T-cell (primary cell): ENCODE measurements around the gene BBS12. TPM values are rescaled to one million over a fixed set of nuclear protein-coding genes. Genes with fewer than 3 reads are reported as not detected.

Experiments used
- ATAC-seq, 4 experiments: fragments of 200-7000 bp in 3 of 4; fragments of 150-1000 bp in 1 of 4; cut with Tn5 transposase; replicated peaks in 1 of 4; 1 replicate in 3 of 4; 2 replicates in 1 of 4; pipeline ENCODE4 v1.10.0; 2021; ENCODE audit warnings: moderate library complexity in 3 of 4, mild to moderate bottlenecking in 2 of 4, moderate number of reproducible peaks in 1 of 4
- CTCF ChIA-PET, 2 donors: fragments of 300-600 bp; sonication (Branson Sonifier 250); formaldehyde crosslinking; loops; one replicate each; lab custom pipeline; 2022; ENCODE audit warnings: antibody characterized with exemption in 2 of 2; lab: Charles Lee
- POLR2A ChIA-PET, 2 donors: fragments of 300-600 bp; sonication (Branson Sonifier 250); formaldehyde crosslinking; loops; one replicate each; lab custom pipeline; 2022; ENCODE audit warnings: antibody characterized with exemption in 2 of 2; lab: Charles Lee
- DNase-seq, 35 experiments: peaks; one replicate each; pipeline versions ENCODE4 v3.0.0 to v3.0.0-alpha.2; 2013 to 2023
- H3K27ac ChIP-seq: one replicate; pipeline ENCODE4 v1.5.1; 2013; ENCODE audit warnings: low read length
- H3K27me3 ChIP-seq, 2 experiments: replicated peaks in 1 of 2; 1 replicate in 1 of 2; 2 replicates in 1 of 2; pipeline versions ENCODE4 v1.6.1 to v1.7.0; 2013; ENCODE audit warnings: low read length in 1 of 2, mixed read lengths in 1 of 2; ENCODE audit not compliant: control insufficient read depth in 2 of 2, insufficient read depth in 2 of 2; ENCODE audit errors: extremely low read depth in 1 of 2
- H3K36me3 ChIP-seq, 2 donors: 1 replicate in 1 of 2; 2 replicates in 1 of 2; pipeline versions ENCODE4 v1.6.1 to v1.7.0; 2013; ENCODE audit warnings: low read length in 1 of 2; ENCODE audit not compliant: control insufficient read depth in 2 of 2, insufficient read depth in 1 of 2; ENCODE audit errors: extremely low read depth in 1 of 2
- H3K4me1 ChIP-seq, 2 experiments: 1 replicate in 1 of 2; 2 replicates in 1 of 2; pipeline versions ENCODE4 v1.6.1 to v1.7.0; 2013; ENCODE audit warnings: low read length in 2 of 2, mixed read lengths in 1 of 2; ENCODE audit not compliant: insufficient read depth in 2 of 2, control insufficient read depth in 1 of 2; ENCODE audit errors: extremely low read depth in 1 of 2
- H3K4me3 ChIP-seq, 2 donors: 1 replicate in 1 of 2; 2 replicates in 1 of 2; pipeline versions ENCODE4 v1.5.1 to v1.7.0; 2013; ENCODE audit warnings: mild to moderate bottlenecking in 2 of 2, low read length in 1 of 2, moderate library complexity in 1 of 2; ENCODE audit not compliant: control insufficient read depth in 1 of 2; ENCODE audit errors: extremely low read depth in 1 of 2
- H3K9me3 ChIP-seq: 2 replicates; pipeline ENCODE4 v1.7.0; 2013
- H3K27ac Mint-ChIP-seq, 2 donors: one replicate each; pipeline ENCODE4 v1.8.0; 2020 to 2021; ENCODE audit warnings: mild to moderate bottlenecking in 2 of 2, mixed read lengths in 2 of 2
- H3K27me3 Mint-ChIP-seq, 2 donors: one replicate each; pipeline ENCODE4 v1.8.0; 2021 to 2022; ENCODE audit warnings: mixed read lengths in 2 of 2
- H3K36me3 Mint-ChIP-seq: one replicate; pipeline ENCODE4 v1.8.0; 2021; ENCODE audit warnings: mixed read lengths
- H3K4me1 Mint-ChIP-seq, 3 donors: one replicate each; pipeline ENCODE4 v1.8.0; 2020 to 2022; ENCODE audit warnings: mixed read lengths in 3 of 3, mild to moderate bottlenecking in 1 of 3
- H3K4me3 Mint-ChIP-seq, 3 donors: one replicate each; pipeline ENCODE4 v1.8.0; 2020 to 2022; ENCODE audit warnings: mild to moderate bottlenecking in 3 of 3, mixed read lengths in 3 of 3, moderate library complexity in 3 of 3
- H3K9me3 Mint-ChIP-seq, 3 donors: one replicate each; pipeline ENCODE4 v1.8.0; 2020 to 2022; ENCODE audit warnings: mixed read lengths in 3 of 3
- WGBS: methylation state at CpG from one replicate; pipeline ENCODE4 v1.1.5; 2013; ENCODE audit warnings: missing lambda C conversion rate; ENCODE audit not compliant: insufficient coverage; 5-methylcytosine and 5-hydroxymethylcytosine counted together
- total RNA-seq, 35 experiments: library from RNA in 6 of 35; stranded (reverse) in 6 of 35; fragments of 120-200 nt in 1 of 35; gene quantifications; one replicate each; pipeline versions ENCODE4 v1.2.1 to v1.2.4 and lab custom pipeline; 2013 to 2026

BBS12 gene
- total RNA-seq, 5 donors from 2014 or later (not counting 1 experiment from before 2014, with no cell fraction given): 0.43 to 4.6 (median 3.2) TPM

- CTCF ChIA-PET: interaction anchor here (0.6 to 1.8 kb wide), 13 partner anchors 10 to 858 kb away, joined by 3 to 31 read pairs (median 4); partner anchors contain the start of gene BBS12 (in 1 of the 2)
- no CpG with 5 or more reads among the region's 2 CpGs for WGBS
- peak in 1 of 4 experiments; percentile 36 for ATAC-seq
These were observed 25.5 kb downstream of the BBS12 start for GRCh38 chr4:122758033-122758432.

GRCh38 chr4:122759639-122760310 is 27.3 kb downstream of the BBS12 start:
- CTCF ChIA-PET: no interaction called here
- Histone ChIP-seq H3K27me3 (peaks cover 0 to 3% of the 10 kb centered on the region in 2 experiments), H3K27ac (no peak overlapping the region), H3K9me3 (no peaks in the 10 kb centered on the region), H3K4me1 (peaks cover 3 to 7% of the 10 kb centered on the region in 2 experiments), H3K36me3 (no peaks in the 10 kb centered on the region), H3K4me3 (no peak overlapping the region)
- ATAC-seq: no peak
- peaks cover 5 to 13% of the 10 kb centered on the region in 2 donors for H3K27me3 Mint-ChIP-seq
- no peaks in the 10 kb centered on the region for H3K36me3 Mint-ChIP-seq
- H3K9me3 Mint-ChIP-seq: no peaks in the 10 kb centered on the region
- no peak for DNase-seq
- no peak overlapping the region for H3K27ac Mint-ChIP-seq
- no CpG with 5 or more reads among the region's 3 CpGs for WGBS
- peaks cover 12 to 21% (median 14%) of the 10 kb centered on the region in 3 donors for H3K4me1 Mint-ChIP-seq
- H3K4me3 Mint-ChIP-seq: no peak overlapping the region
- POLR2A ChIA-PET: no interaction called here

More at GRCh38 chr4:122758033-122758432, 25.5 kb downstream of the BBS12 start:
- H3K4me1 Mint-ChIP-seq: peaks cover 10 to 15% (median 12%) of the 10 kb centered on the region in 3 donors
- H3K27ac Mint-ChIP-seq: no peak overlapping the region
- POLR2A ChIA-PET: interaction anchor here in 1 of 2 donors (0.6 kb wide), 1 partner anchor 36 kb away, joined by 3 read pairs; no protein-coding TSS in a partner anchor
- Histone ChIP-seq H3K36me3 (no peaks in the 10 kb centered on the region), H3K4me3 (no peak overlapping the region), H3K27ac (no peak overlapping the region), H3K9me3 (no peaks in the 10 kb centered on the region), H3K4me1 (peaks cover 2 to 6% of the 10 kb centered on the region in 2 experiments), H3K27me3 (peaks cover 0 to 3% of the 10 kb centered on the region in 2 experiments)
- DNase-seq: peak in 1 of 35 experiments; percentile 57
- H3K4me3 Mint-ChIP-seq: no peak overlapping the region
- H3K27me3 Mint-ChIP-seq: peaks cover 5 to 16% of the 10 kb centered on the region in 2 donors
- no peaks in the 10 kb centered on the region for H3K9me3 Mint-ChIP-seq
- no peaks in the 10 kb centered on the region for H3K36me3 Mint-ChIP-seq

GRCh38 chr4:122762520-122762919 is 30.0 kb downstream of the BBS12 start:
- ChIA-PET CTCF (interaction anchor here (0.6 to 0.9 kb wide), 2 partner anchors 11 to 168 kb away, joined by 3 read pairs; no protein-coding TSS in a partner anchor), POLR2A (no interaction called here)
- H3K36me3 Mint-ChIP-seq: no peaks in the 10 kb centered on the region
- no peak overlapping the region for H3K4me3 ChIP-seq
- 0% methylated on average over 1 of the region's 2 CpGs for WGBS
- peaks cover 12 to 21% (median 14%) of the 10 kb centered on the region in 3 donors for H3K4me1 Mint-ChIP-seq
- DNase-seq: peak in 17 of 35 experiments; percentile 1 to 66 (median 8)
- no peaks in the 10 kb centered on the region for H3K36me3 ChIP-seq
- H3K4me3 Mint-ChIP-seq: no peak overlapping the region
- no peak overlapping the region for H3K27ac Mint-ChIP-seq
- H3K9me3 Mint-ChIP-seq: no peaks in the 10 kb centered on the region
- no peaks in the 10 kb centered on the region for H3K27me3 ChIP-seq
- H3K4me1 ChIP-seq: peaks cover 3 to 7% of the 10 kb centered on the region in 2 experiments
- H3K9me3 ChIP-seq: no peaks in the 10 kb centered on the region
- no peak overlapping the region for H3K27ac ChIP-seq
- ATAC-seq: peak in 1 of 4 experiments; percentile 88
- peaks cover 0 to 2% of the 10 kb centered on the region in 2 donors for H3K27me3 Mint-ChIP-seq

GRCh38 chr4:122762966-122763716 is 30.6 kb downstream of the BBS12 start:
- ATAC-seq: no peak
- H3K27ac Mint-ChIP-seq: no peak overlapping the region
- DNase-seq: no peak
- no peak overlapping the region for H3K27ac ChIP-seq
- WGBS: 88% methylated on average over 8 of the region's 14 CpGs
- no peak overlapping the region for H3K4me3 Mint-ChIP-seq
- peaks cover 12 to 21% (median 12%) of the 10 kb centered on the region in 3 donors for H3K4me1 Mint-ChIP-seq
- no peak overlapping the region for H3K4me3 ChIP-seq
- H3K27me3 ChIP-seq: no peaks in the 10 kb centered on the region
- no peaks in the 10 kb centered on the region for H3K9me3 ChIP-seq
- ChIA-PET POLR2A (no interaction called here), CTCF (interaction anchor here in 1 of 2 donors (0.6 kb wide), 1 partner anchor 168 kb away, joined by 3 read pairs; no protein-coding TSS in a partner anchor)
- no peaks in the 10 kb centered on the region for H3K36me3 ChIP-seq
- H3K27me3 Mint-ChIP-seq: no peaks in the 10 kb centered on the region
- no peaks in the 10 kb centered on the region for H3K9me3 Mint-ChIP-seq
- no peaks in the 10 kb centered on the region for H3K36me3 Mint-ChIP-seq
- peaks cover 3 to 7% of the 10 kb centered on the region in 2 experiments for H3K4me1 ChIP-seq

GRCh38 chr4:122764071-122764820 is 31.7 kb downstream of the BBS12 start:
- Mint-ChIP-seq H3K4me3 (no peak overlapping the region), H3K36me3 (no peaks in the 10 kb centered on the region), H3K4me1 (peaks cover 12 to 21% (median 12%) of the 10 kb centered on the region in 3 donors), H3K9me3 (no peaks in the 10 kb centered on the region), H3K27ac (no peak overlapping the region), H3K27me3 (no peaks in the 10 kb centered on the region)
- Histone ChIP-seq H3K27me3 (no peaks in the 10 kb centered on the region), H3K4me1 (peaks cover 3 to 7% of the 10 kb centered on the region in 2 experiments), H3K27ac (no peak overlapping the region), H3K36me3 (no peaks in the 10 kb centered on the region), H3K4me3 (no peak overlapping the region), H3K9me3 (no peaks in the 10 kb centered on the region)
- DNase-seq (no peak), ATAC-seq (no peak)
- ChIA-PET CTCF (interaction anchor here in 1 of 2 donors (1.0 kb wide), 1 partner anchor 12 kb away, joined by 3 read pairs; no protein-coding TSS in a partner anchor), POLR2A (no interaction called here)
- no CpG with 5 or more reads among the region's 5 CpGs for WGBS
